Jurkat, Clone E6-1 (cell line): ENCODE measurements around the gene ACIN1. TPM values are rescaled to one million over a fixed set of nuclear protein-coding genes. Genes with fewer than 3 reads are reported as not detected.

Experiments used
- DNase-seq: peaks from one replicate; pipeline ENCODE4 v3.0.0-alpha.2; 2011; ENCODE audit warnings: low read depth, low spot score
- H3K4me3 ChIP-seq: 2 replicates; pipeline ENCODE4 v1.5.1; 2011; ENCODE audit warnings: mild to moderate bottlenecking, low read length, control low read depth, moderate library complexity
- polyA plus RNA-seq: library from polyadenylated mRNA; unstranded; fragments of >200 nt; gene quantifications from one replicate; pipeline ENCODE4 v1.2.1, GENCODE V29; 2012; ENCODE audit warnings: missing spikeins; ENCODE audit not compliant: insufficient read length, insufficient read depth

ACIN1 gene
- 217 TPM for polyA plus RNA-seq

DNA sequence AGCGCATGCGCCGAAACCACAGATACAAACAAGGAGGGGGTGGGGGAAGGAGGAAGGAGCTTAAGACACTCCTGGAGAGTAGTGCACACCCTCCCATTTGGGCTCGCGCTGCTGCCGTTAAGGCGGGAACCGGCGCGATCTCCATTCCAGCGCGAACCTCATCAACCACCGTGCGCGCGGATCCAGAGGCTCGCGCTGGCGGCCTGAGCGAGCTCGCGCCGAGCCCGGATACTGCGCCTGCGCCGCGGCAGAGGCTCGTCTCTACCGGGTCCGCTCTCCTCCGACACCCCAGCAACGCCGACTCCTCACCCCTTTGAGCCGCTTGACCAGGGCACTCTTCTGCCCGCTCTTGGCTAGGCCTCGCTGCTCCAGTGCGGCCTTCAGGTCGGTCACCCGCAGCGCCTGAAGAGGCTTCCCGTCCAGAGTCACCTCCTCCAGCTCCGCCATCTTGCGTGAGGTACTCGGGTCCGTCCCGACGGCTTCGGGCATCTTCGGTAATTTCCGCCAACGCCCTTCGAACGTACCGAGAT lies at the start of gene ACIN1:
TSS of gene ACIN1 (minus strand) at position 471 of the 530 bp plus-strand sequence. CDS start at position 447, 24 bp downstream.
- H3K4me3 ChIP-seq, result peak within 1 kb of the TSS; percentile 98
- DNase-seq, result peak; percentile 93

- no peak for DNase-seq
These were observed 49.0 kb upstream of the ACIN1 start for GRCh38 chr14:23143911-23144310.

GRCh38 chr14:23142826-23143225 lies 47.9 kb upstream of the ACIN1 start:
- H3K4me3 ChIP-seq, result no peak overlapping the region
- DNase-seq, result no peak

More at GRCh38 chr14:23143911-23144310, 49.0 kb upstream of the ACIN1 start:
- H3K4me3 ChIP-seq, result no peak overlapping the region

DNA sequence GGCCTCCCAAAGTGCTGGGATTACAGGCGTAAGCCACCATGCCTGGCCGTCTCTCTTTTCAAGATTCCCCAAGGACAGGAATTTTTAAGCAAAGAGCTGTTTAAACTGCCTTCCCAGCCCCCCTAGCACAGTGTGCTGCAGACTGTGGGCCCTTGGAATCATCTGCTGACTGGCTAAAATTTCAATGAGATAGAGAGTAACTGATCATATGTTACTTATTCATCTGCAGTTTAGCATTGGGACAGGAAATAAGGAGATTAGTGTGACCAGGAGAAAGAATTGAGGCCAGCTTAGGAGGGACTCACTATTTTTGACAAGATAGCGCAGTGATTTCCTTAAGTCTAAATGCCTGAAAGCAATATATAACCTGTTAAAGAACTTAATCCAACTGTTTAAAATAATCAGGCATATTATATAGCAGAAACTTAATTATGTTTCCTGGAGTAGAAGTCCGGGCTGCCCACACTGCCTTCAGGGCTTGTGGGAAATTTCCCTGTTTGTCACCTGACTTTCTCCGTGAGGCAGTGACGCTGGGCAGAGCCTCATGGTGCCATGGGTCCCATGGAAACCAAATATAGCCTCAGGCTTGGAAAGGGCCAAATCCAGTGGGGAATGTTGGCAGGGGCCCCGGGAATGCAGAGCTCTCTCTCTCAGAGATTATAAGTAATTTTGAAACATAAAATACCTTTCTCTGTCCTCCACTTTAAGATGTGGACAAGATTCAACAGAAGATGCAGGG lies 46.9 kb upstream of the ACIN1 start:
- no peak for DNase-seq

DNA sequence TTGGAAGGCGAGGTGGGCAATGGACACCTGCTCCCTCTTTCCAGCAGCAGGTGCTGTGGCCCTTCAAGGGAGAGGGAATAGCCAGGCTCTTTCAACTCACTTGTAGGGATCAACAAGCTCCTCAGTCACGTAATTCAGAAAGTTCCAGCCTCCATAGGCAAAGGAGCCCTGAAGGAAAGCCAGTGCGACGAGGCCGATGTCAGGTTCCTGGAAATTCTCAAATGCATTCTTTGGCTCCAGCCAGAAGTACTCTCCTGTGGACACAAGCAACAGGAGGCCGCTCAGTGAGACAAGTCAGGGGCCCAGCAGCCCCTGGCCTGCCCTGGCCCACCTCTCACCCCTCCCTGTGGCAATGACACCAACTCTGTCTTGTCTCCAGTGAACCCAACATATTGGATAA lies 45.4 kb upstream of the ACIN1 start:
- H3K4me3 ChIP-seq, result no peak overlapping the region
- no peak for DNase-seq

More for the DNA sequence above, 46.9 kb upstream of the ACIN1 start:
- H3K4me3 ChIP-seq, result no peak overlapping the region

DNA sequence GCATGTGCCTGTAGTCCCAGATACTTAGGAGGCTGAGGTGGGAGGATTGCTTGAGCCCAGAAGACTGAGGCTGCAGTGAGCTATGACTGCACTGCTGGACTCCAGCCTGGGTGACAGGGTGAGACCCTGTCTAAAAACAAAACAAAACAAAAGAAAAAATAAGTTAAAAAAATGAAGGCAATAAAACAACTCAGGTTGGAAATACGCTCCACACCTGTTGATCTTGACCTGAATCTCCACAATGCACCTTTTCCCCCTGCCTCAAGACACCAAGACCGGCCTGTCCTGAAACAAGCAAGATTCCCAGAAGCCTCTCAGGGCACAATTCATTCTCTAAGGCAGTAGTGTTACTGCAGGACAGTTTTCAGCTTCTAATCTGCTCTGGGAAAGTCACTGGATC lies 44.9 kb upstream of the ACIN1 start:
- no peak overlapping the region for H3K4me3 ChIP-seq
- no peak for DNase-seq

GRCh38 chr14:23137813-23138535 lies 43.0 kb upstream of the ACIN1 start:
- no peak overlapping the region for H3K4me3 ChIP-seq
- DNase-seq, result no peak

DNA sequence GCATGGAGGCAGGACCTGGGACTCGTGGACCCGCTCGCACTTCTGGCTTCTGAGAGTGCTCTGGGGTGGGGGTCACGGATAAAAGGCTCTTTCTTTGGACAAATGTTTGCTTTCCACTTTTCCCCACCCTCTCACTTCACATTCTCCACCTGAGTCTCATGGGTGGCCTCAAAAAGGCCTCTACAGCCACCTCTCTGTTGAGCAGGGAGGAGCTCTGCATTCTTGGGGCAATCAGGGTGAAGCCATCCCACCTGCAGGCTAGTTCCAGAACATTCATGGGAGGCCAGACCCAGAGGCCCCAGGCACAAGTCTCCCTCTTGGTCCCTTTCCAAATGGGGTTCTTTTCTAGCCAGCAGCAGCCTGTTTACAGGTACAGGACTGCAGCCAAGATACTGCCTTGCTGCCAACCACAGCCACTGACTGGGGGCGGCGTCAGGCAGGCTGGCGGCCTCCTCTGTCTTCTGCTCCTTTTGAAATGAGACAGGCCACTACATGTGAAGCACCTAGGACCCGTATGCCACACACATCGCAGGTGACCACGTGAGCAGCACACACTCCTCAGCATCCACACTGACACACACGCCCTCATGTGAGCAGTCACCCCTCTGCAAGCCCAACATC lies 42.4 kb upstream of the ACIN1 start:
- no peak overlapping the region for H3K4me3 ChIP-seq
- no peak for DNase-seq

DNA sequence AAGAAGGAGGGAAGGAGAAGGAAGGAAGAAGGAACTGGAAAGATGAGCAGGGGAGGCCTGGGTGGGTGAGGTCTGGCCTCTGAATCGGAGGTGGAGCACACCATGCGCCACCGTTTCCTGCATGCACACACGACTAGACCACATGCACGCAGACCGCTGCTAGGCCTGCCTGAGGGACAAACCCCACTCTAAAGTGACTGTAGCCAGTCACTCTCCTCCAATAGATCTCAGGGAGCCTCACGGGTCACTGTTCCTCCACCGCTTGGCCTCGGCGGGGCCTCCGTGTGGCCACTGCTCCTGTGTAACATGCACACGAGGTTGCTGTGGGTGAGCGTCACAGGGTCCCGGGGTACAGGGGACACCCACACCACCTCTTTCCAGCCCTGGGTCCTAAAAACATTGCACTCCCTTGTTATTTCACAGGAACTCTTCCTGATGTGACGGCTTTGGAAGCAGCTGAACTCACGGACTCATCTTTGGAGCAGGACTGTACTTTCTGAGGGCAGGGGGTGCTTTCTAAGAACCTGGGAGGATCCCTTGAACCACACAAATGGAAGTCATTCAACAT lies 41.7 kb upstream of the ACIN1 start:
- H3K4me3 ChIP-seq, result no peak overlapping the region
- no peak for DNase-seq

GRCh38 chr14:23132970-23133369 lies 38.0 kb upstream of the ACIN1 start:
- no peak overlapping the region for H3K4me3 ChIP-seq
- no peak for DNase-seq

GRCh38 chr14:23131482-23131881 lies 36.5 kb upstream of the ACIN1 start:
- no peak for DNase-seq
- H3K4me3 ChIP-seq, result no peak overlapping the region

- no peak for DNase-seq
- H3K4me3 ChIP-seq, result no peak overlapping the region
These were observed 35.9 kb upstream of the ACIN1 start for GRCh38 chr14:23130871-23131270.

DNA sequence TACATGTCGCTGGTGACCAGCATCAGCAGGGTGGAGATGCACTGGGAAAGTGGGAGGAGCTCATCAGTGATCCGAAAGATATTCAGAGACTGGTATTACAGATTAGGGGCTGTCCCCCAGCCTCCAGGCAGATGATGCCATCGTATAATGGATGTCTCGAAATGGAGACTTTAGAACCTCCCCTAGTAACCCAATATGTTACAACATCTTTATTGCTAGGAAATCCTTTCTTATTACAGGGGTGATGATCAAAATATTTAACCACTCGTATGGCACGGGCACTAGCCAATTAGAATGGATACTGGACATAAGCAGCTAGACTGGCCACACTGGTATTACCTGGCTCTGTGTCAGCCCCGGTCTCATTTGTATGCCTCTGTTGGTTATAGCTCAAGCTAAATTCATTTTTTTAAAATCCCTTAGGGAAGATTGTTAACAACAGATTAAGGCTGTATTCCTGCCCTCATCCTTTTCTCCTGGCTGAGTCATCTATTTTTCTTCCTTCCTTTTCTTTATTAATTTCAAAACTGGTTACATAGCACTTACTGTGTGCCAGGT lies 34.9 kb upstream of the ACIN1 start:
- no peak for DNase-seq
- H3K4me3 ChIP-seq, result no peak overlapping the region

DNA sequence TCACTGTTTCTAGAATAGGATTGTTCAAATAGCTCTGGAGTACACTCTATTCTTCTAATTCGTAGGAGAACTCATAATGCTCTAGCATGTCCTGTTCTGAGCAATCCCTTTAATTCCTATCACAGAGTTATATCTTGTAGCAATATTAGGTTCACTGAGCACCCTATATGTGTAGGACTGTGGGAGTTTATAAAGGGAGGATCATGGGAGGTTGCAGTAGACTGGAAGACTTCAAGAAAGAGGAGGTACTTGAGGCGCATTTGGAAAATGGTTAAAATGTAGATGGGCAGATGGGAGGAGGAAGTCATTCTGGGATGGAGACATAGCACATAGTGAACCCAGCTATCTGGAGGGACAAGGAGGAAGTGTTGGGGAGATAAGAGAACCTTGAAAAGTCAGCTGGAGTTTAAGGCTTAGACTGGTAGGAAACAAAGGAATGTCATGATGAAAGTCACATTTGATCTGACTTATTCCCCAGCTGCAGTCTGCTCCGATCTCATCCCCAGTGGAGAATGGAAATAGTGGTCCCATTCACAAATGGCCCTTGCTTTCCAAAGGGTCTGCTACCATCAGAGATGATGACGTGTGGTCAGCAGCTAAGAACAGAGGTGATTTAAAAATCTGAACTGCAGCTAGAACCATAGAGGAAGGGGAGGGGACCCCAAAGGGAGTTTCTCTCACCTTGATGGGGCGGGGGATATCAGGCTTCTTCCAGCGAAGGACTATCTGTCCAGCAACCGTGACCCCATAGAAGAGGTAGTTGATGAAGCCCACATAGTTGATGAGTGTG lies 34.2 kb upstream of the ACIN1 start:
- no peak overlapping the region for H3K4me3 ChIP-seq
- DNase-seq, result no peak

- no peak overlapping the region for H3K4me3 ChIP-seq
- DNase-seq, result no peak
These were observed 32.9 kb upstream of the ACIN1 start for GRCh38 chr14:23127861-23128260.

DNA sequence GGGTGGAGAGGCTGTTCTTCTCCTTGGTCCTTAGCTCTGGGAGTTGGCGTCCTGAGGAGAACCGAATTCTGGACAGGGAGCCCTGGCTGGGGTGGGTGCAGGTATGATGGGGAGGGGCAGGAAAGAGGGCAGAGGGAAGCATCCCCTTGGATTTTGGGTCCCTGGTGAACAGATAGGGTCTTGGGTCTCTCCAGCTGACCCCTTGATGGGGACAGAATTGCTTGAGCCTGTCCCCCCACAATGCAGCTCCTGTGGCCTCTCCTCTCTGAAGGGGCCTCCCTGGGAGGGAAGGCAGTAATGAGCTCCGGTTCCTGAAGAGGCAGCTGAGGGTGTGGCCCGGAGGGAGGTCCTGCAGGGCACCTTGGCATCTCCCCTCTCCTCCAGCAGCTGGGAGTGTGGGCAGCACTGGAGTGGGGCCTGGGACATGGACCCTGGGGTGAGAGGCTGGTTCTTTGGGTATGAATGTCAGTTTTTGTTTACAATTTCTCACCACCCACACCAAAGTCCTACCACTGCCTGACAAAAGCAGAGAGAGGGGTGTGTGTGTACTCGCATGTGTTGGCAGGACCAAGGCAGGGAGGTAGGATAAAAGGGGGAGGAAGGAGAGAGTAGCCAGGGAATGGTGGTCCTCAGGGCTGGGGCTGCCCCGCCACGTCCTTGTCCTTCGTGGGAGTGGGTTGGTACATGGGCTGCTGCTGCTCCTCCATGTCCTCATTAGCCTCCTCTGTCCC lies 31.8 kb upstream of the ACIN1 start:
- no peak for DNase-seq
- H3K4me3 ChIP-seq, result no peak overlapping the region

DNA sequence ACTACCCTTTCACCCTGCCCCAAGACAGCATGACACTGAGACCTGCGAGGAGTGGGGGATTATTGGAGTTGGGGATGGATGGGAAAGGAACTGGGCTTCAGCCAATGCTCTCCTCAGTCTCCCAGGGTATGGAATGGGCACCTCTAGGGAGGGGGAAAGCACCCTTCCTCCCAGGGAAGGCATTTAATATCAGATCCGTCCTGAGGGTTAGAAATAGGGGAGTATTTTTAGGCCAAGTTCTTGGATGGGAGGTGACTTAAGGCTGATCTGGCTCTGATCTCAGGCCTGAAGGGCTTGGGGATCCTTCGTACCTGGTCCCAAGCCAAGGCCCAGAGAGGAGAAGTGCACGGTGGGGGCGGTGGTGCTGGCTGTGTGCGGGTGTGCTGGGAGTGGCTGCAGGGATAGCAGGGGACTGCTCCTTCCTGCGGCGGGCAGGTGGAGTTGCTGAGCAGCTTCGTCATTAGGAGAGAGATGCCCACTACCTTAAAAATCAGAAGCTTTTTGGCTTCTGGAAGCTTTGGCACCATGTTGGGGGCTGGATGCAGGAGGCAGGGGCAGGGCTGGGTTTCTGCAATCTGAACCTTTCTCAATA lies 31.1 kb upstream of the ACIN1 start:
- no peak for DNase-seq
- no peak overlapping the region for H3K4me3 ChIP-seq

GRCh38 chr14:23125011-23125410 lies 30.1 kb upstream of the ACIN1 start:
- no peak for DNase-seq
- no peak overlapping the region for H3K4me3 ChIP-seq
